ENCODE results near the gene UBE2I.
A peak's percentile ranks its signal among the peaks of the same experiment; 100 is the strongest.

Gene UBE2I

DNA sequence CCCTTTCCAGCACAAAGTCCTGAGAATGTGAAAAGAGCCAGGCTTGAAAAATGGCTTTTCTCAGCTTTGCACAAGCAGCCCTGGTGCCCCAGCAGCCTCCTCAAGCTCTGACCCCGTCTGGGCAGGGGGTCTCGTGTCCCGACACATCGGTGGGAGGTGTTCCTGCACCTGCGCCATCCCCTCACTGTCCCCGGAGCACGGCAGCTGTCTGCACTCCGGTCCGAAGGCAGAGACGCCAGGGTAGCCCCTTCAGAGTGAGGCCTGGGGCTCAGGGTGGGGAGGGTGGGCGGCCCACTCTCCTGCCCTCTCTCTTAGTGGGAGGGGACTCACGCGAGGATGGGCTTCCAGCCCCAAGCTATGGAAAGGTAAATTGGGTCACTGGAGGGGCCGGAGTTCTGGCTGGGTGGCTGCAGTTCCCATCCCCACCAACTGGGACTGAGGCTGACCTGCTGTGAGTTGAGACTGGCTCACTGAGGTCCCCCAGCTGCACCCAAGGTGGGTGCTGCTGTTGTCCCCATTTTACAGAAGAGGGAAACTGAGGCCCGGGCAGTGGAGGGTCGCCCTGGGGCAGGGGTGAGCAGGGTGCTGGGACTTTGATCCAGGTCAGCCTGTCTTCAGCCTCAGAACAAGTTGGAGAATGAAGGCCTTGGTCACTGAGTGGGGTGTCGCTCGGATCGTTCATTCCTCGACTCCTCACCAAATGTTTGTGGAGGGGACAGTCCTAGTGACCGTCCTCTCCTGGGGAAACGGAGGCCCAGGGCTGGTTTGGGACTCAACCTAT, 21.7 kb downstream of the UBE2I start:
- DNase-seq (ENCODE audit: low read depth) = no peak

DNA sequence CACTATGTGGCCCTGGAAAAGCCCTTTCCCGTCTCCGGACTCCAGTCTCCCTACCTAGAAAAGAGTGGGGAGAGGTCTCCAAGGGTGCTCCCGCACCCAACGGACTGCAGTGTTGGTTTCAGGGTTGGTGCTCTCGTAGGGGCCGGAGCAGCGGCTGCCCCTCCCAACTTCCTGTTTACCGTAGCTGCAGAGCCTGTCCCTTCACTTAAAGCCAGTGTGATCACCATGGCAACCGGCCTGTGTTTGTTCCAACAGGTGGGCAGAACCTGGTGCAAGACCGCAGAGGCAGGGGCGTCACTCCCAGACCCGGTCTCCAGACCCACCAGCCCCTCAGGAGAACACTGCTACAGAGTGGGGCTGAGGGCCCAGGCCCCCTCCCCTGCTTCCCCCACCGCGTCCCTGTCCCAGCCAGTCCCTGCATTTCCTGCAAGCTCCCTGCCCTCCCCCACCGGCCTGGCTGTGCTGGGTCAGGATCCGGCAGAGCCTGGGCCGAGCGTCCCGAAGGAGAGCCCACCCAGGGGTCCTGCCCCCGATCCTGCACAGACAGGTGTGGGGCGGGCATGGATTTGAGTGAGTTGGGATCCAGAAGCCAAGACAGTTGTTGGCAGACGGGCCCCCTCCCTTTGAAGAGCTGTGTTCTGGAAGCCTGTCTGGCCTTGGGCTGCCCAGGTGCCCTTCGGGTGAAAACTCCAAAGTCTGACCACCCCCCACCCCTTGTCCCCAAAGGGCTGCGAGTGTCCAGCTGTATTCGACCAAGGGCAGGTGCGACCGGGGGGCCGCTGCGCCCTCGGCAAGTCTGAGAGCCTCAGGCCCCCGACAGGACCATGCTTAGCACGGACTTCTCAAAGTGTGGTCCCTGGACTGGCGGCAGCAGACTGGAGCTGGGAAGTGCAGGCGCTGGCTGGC, 22.5 kb downstream of the UBE2I start:
- peak; percentile 33 for DNase-seq (ENCODE audit: low read depth)

DNA sequence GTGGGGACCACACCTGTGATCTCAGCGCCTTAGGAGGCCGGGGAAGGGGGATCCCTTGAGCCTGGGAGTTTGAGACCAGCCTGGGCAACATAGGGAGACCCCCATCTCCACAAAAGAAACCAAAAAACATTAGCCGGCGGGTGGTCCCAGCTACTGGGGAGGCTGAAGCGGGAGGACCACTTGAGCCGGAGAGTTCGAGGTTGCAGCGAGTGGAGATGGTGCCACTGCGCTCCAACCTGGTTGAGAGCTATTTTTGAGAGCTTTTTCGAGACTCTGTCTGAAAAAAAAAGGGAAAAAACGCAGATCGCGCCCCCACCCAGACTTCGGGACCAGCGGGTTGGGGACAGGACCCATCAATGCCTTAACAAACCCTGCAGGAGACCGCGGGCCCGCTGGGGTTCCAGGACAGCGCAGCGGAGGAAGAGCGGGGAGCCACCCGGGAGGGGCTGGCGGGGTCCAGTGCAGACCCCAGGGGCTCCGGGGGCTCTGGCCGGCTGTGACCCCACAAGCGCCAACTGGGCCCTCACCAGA, 23.2 kb downstream of the UBE2I start:
- DNase-seq (ENCODE audit: low read depth) = no peak

DNA sequence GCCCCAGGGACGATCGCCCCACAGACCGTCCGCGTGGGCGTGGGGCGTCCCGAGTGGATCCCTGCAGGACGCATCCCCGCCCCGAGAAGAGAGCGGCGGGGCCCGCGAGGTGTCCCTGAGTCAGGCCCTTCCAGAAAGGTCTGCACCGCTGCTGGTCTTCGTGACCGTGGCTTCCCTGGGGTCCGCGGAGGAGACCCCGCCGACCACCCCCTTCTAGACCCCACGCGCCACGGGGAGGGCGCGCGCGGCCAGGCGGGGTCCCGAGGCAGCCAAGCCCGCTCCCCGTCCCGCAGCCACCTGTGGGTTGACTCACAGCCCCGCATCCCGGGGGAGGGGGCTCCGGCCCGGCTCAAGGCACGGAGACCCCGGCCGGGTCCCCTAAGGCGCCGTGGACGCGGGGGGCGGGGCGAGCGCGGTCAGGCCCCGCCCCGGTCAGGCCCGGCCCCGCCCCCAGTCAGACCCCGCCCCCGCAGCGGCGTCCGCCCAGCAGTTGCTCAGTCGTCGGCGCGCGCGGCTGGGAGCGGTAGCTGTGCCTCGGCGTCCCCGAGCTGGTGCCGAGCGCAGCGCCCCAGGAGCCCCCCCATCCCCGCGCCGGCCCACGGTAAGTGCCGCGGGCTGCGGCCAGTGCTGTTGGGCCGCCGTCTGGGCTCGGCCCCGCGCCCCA, 23.8 kb downstream of the UBE2I start, which contains the start of gene BAIAP3:
TSS of gene BAIAP3 (plus strand) at position 497 of the 664 bp plus-strand sequence. CDS start 4,905 bp downstream, outside the sequence.
- DNase-seq (ENCODE audit: low read depth) = no peak

DNA sequence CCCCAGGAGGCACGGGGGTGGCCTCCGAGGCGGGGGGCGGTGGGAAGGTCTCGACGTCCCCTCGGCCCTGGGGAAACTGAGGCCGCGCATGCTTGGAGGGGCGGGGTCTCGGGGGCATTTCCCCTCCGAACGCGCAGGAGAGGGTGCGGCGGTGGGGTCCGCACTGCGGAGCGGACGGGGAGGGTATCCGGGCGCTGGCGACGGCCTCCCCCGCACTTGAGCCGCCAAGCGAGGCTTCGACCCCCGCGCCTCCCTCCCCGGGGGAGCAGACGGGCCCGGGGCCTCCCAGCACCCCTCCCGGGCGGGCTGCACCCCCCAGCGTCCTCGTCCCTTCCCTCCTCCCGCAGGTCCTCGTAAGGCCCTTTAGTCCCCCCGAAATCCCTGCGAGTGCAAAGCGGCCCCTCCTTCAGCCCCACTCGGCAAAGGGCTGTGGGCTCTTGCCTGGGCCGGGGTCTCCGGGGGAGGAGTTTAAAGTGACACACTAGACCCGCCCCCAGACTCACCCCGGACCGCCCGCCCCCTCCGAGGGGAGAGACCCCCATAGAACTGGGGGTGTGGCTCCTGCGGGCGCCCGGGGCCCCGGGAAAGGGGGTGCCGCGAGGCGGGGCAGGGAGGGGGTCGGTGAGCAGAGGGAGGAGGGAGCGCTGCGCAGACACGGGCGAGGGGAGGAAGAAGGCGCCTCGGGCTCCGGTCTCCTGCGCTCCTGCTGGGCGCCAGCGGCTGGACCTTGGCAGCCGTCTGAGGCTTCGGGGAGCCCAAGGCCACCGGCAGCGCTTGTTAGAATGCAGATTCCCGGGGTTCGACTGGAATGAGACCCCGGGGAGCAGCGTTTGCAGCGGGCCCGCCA, 24.6 kb downstream of the UBE2I start:
- no peak for DNase-seq (ENCODE audit: low read depth)

DNA sequence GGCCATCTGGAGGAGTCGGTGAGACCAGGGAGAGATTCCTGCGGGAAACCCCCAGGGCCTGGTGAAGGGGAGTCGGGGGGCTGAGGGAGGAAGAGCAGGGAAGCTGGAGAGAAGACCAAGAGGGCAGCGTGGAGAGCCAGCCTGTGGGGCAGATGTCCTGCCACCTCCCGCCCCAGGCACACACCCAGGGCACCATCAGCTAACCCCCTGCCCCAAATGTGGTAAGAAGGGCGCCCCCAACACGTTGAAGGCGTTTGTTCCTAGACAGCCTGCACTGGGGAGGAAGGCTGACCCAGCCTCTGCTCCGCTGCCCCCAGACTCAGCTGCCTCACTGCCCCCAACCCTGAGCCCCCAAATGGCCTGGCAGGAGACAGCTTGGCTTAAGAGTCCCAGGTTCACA, 25.3 kb downstream of the UBE2I start:
- no peak for DNase-seq (ENCODE audit: low read depth)

DNA sequence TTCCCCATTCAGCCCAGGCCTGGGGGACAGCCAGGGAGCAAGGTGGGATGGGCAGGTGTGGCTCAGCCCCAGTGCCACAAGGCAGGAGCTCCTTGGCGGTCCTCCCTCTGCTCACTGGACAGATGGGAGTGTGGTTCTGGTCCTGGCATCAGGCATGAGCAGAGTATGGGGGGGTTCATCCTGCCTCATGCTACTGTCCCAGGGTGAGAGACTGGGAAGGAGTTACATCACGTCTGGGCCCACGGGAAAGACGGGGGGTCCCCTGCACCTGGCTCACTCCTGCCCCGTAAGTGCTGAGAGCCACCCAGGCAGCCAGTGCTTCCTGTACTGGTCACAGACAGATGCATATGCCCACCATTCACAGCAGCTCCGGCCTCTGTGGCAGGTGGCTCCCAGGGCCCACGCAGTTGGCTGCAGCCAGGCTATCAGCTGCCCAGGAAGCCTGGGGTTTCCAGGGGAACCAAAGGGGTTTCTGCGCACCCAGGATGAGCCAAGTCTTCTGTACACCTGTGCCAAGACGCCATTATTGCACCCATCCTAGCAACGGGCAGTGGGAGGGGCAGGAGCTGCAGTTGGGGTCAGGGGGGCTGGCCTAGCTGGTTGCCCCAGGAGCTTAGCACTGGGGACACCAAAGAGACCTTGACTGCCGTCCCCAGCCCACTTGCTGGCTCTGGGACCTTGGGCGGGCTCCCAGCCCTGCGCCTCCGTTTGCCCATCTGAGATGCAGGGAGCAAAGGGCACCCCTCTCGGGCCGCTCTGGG, 26.0 kb downstream of the UBE2I start:
- no peak for DNase-seq (ENCODE audit: low read depth)

DNA sequence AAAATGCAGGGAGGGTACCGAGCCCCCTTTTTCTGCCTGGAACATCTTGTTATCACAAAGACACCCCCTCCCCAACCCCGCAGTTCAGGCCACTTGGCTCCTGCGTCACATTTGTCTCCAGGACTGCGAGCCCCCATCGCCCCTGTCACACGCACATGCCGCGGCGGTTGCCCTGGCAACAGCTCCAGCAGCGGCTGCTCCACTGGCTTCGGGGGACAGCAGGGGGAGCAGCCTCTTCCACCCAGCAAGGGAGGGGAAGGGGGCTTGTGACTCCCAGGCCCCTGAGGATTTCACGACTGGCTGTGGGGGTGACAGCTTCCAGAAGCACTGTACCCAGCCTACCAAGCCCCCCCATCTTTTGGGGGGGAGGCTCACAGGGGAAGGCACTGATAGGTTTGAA, 26.6 kb downstream of the UBE2I start:
- DNase-seq (ENCODE audit: low read depth) = no peak

DNA sequence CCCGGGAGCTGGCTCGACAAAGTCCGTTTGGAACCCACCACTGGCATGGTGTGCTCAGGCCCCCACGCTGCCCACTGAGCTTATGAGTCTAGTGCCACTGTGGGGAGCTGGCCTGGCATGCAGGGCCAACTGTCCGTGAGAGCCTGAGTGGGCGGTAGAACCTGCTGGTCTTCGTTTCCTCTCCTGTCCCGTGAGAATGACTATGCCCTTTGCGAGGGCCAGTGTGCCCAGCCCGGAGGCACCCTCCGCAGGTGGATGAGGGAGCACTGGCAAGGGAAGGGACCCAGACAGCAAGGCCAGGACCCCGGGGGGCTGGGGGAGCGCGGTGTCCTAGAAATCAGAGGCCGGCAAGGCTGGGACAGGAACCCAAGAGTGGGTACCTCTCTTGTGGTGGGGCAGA, 27.2 kb downstream of the UBE2I start:
- no peak for DNase-seq (ENCODE audit: low read depth)

DNA sequence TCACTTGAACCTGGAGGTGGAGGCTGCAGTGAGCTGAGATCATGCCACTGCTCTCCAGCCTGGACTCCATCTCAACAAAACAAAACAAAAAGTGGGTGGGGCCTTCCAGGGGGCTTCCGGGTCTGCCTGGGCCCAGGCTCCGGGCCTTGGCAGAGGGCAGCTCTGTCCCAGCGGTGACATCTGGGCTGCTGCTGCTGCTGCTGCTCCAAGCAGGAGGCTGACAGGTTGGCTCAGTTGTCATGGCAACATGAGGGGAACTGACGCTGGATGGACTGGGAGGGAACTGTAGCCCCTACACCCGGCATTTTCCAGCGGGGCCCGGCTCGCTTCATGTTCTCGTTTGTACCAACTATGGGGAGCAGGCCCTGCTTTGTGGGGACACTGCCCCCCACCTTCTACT, 28.1 kb downstream of the UBE2I start:
- no peak for DNase-seq (ENCODE audit: low read depth)

DNA sequence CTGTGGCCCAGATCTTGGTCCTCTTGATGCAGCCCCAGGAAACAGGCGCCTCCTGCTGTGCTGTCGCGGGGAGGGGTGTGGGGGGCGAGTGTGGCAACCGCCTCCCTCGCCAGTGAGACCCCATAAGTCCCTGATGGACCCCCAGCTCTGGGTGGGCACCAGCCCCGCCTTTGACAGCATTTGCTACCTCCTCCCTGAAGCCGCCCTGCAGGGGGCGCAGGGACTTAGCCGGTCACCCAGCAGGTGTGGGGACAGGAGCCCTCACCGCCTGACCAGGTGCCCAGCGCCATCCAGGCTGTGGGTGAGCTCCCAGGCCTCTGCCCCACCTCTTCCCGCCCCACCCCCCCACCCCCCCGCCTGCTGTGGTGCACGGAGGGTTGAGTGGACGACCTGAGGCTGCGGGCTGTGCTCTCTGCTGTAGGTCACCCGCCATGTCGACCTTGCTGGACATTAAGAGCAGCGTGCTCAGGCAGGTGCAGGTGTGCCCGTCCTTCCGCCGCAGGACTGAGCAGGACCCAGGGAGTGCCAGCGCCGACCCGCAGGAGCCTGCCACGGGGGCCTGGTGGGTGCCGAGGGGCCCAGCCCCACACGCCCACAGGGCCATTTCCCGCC, 28.8 kb downstream of the UBE2I start:
- no peak for DNase-seq (ENCODE audit: low read depth)

DNA sequence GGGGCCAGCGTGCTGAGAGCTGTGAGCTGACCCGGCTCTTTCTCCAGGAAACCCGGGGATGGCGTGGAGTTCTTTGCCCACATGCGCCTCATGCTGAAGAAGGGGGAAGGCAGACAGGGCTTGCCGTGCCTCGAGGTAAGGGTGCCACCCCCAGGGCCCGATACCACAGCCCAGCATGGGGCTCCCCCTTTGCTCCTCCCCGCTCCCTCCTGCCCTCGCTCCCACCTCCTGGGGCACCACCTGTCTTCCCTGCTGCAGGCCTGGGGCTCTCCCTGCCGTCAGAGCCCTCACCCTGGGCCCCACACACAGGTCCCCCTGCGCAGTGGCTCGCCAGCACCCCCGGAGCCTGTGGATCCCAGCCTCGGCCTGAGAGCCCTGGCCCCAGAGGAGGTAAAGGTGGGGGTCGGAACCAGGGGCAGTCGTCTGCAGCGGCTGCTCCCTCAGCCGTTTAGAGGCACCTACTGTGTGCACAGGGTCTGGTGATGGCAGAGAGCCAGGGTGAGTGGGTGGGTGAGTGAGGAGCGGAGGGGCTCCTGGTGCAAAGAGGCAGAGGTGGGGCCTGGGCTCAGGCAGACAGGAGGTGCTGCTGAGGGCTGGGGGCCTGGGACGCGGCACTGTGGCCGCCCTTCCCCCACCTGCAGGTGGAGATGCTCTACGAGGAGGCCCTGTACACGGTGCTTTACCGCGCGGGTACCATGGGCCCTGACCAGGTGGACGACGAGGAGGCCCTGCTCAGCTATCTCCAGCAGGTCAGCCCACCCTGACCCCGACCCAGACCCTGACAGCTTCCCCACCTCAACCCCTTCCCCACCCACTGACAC, 29.6 kb downstream of the UBE2I start:
- no peak for DNase-seq (ENCODE audit: low read depth)

DNA sequence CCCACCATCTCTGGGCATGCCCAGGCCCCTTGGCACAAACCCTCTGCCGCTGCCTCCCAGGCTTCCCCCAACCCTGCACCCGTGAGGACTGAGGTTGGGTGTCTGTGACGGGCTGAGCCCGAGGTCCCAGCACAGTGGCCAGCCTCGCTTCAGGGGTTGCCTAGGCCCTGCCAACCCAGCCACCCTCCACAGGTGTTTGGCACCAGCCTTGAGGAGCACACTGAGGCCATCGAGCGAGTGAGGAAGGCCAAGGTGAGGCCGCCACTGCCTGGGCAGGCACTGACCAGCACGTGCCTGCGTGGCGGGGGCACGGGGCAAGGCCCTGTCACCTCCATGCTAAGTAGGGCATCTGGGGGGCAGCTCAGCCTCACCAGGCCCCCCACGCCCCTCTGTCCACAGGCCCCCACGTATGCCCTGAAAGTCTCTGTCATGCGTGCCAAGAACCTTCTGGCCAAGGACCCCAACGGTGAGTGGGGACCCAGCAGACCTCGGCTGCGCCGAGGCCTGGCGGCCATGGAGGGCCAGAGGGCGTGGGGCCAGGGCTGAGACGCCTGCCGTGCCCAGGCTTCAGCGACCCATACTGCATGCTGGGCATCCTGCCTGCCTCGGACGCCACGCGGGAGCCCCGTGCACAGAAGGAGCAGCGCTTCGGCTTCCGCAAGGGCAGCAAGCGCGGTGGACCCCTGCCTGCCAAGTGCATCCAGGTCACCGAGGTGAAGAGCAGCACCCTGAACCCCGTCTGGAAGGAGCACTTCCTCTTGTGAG, 31.5 kb downstream of the UBE2I start:
- no peak for DNase-seq (ENCODE audit: low read depth)

DNA sequence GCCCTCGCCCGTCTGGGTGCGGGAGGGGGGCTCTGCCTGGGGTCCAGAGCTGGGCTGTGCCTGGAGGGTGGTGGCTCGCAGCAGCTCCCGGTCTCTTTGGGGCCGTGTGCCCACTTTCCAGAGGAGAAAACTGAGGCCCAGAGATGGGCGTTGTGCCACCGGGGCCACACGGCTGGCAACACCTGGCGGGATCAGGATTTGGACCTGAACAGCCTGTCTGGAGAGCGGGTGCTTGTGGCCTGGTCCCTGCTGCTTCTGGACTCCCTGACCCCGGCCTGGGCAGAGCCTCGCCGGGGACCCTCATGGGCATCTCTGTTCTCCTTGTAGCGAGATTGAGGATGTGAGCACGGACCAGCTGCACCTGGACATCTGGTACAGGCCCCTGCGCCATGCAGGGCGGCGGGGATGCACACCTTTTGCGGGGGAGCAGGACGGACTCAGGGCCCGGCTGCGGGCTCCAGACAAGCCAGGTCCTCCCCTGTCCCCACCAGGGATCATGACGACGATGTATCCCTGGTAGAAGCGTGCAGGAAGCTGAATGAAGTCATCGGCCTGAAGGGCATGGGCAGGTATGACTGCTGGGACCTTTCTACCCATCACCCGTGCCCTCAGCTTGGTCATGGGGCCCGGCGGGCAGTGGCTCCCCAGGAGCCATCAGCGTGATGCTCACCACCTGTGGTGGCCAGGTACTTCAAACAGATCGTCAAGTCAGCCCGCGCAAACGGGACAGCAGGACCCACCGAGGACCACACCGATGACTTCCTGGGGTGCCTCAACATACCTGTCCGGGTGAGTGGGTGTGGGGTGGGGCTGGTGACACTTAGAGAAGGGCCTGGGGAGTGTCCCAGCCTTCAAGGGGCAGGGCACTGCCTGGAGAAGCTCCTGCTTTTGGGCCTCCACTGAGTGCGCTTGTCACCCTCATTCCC, 32.3 kb downstream of the UBE2I start:
- no peak for DNase-seq (ENCODE audit: low read depth)

DNA sequence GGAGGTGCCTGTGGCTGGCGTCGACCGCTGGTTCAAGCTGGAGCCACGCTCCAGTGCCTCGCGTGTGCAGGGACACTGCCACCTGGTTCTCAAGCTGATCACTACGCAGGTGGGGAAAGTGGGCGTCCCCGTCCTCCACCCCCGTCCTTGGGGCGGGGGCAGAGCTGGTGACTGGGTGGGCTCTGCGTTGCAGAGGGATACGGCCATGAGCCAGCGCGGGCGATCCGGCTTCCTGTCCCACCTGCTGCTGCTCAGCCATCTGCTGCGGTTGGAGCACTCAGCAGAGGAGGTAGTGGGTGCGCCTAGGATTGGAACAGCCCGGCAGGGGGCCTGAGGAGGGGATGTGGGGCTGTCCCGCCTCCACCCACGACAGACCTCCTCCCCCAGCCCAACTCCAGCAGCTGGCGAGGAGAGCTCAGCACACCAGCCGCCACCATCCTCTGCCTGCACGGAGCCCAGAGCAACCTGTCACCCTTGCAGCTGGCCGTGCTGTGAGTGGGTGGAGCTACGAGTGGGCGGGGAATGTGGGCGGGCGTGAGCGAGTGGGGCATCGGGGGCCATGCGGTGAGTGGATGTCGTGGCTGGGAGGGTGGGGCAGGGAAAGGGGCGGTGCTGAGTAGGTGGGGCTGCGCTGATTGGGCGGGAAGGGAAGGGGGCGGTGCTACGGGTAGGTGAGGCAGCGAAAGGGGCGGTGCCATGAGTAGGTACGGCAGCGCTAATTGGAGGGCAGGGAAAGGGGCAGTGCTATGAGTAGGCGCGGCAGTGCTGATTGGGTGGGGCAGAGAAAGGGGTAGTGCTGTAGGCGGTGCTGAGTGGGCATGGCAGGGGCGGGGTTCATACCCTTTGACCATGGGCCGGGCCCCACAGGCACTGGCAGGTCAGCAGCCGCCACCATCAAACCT, 33.3 kb downstream of the UBE2I start:
- peak; percentile 87 for DNase-seq (ENCODE audit: low read depth)
